ENCODE measurements around the gene LRRC36.

LRRC36 gene

GRCh38 chr16:67305216-67306071, 21.2 kb upstream of the LRRC36 start:
- Histone ChIP-seq H4K20me1 (ENCODE audit: low read depth, low read length) (no peaks in the 10 kb centered on the region), H3K9me3 (ENCODE audit: insufficient read depth, low read length) (no peaks in the 10 kb centered on the region), H3K27me3 (ENCODE audit: low read length) (no peaks in the 10 kb centered on the region), H3K79me2 (ENCODE audit: insufficient read depth, low read length) (no peaks in the 10 kb centered on the region), H3K4me2 (ENCODE audit: low read depth, low read length, poor library complexity, severe bottlenecking) (no peak overlapping the region), H3K9ac (ENCODE audit: low read length) (no peak overlapping the region), H2AFZ (ENCODE audit: low read depth, low read length, severe bottlenecking) (no peak overlapping the region), H3K27ac (ENCODE audit: low read depth, low read length) (no peak overlapping the region), H3K36me3 (ENCODE audit: low read length) (no peaks in the 10 kb centered on the region), H3K4me3 (ENCODE audit: insufficient read depth, low read length, poor library complexity, severe bottlenecking) (no peak overlapping the region), H3K9me2 (replicated peaks; ENCODE audit: insufficient read depth, low read length) (no peaks in the 10 kb centered on the region), H3F3A (ENCODE audit: insufficient read depth) (no peaks in the 10 kb centered on the region)
- TF ChIP-seq EZH2phosphoT487 (conservative IDR thresholded peaks at IDR 0.05; ENCODE audit: low read length), result no peak
- TF ChIP-seq CTCF (IDR thresholded peaks at IDR 0.05; ENCODE audit: insufficient read depth, low read length, poor library complexity, severe bottlenecking), result no peak

DNA sequence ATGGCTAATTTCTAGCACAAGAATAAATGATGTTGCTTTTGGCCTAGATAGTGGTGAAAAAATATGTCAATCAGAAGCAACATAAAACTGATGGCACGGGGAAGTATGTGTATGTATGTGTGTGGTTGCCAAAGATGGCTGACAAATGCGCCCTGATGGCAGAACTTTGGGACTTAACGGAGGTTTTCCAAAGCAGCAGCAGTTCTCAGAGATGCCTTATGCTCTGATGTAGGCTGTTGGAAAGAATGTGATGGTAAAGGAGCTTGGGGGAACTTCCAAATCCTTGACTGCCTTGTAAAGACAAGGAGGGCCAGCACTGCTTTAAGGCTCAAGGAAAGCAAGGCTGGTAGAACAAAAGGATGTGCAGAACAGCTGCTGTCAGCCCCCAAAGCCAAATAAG, 16.1 kb upstream of the LRRC36 start:
- Histone ChIP-seq H3K36me3 (ENCODE audit: low read length) (no peaks in the 10 kb centered on the region), H3K9me2 (replicated peaks; ENCODE audit: insufficient read depth, low read length) (no peaks in the 10 kb centered on the region), H3K79me2 (ENCODE audit: insufficient read depth, low read length) (no peaks in the 10 kb centered on the region), H3K27ac (ENCODE audit: low read depth, low read length) (no peak overlapping the region), H4K20me1 (ENCODE audit: low read depth, low read length) (no peaks in the 10 kb centered on the region), H3K27me3 (ENCODE audit: low read length) (no peaks in the 10 kb centered on the region), H3K9ac (ENCODE audit: low read length) (no peak overlapping the region), H3F3A (ENCODE audit: insufficient read depth) (no peaks in the 10 kb centered on the region), H2AFZ (ENCODE audit: low read depth, low read length, severe bottlenecking) (no peak overlapping the region), H3K9me3 (ENCODE audit: insufficient read depth, low read length) (no peaks in the 10 kb centered on the region), H3K4me2 (ENCODE audit: low read depth, low read length, poor library complexity, severe bottlenecking) (no peak overlapping the region), H3K4me3 (ENCODE audit: insufficient read depth, low read length, poor library complexity, severe bottlenecking) (no peak overlapping the region)
- no peak for TF ChIP-seq CTCF (IDR thresholded peaks at IDR 0.05; ENCODE audit: insufficient read depth, low read length, poor library complexity, severe bottlenecking)
- TF ChIP-seq EZH2phosphoT487 (conservative IDR thresholded peaks at IDR 0.05; ENCODE audit: low read length), result no peak

- H3K9me2 ChIP-seq (replicated peaks; ENCODE audit: insufficient read depth, low read length), result no peaks in the 10 kb centered on the region
- no peak overlapping the region for H3K9ac ChIP-seq (ENCODE audit: low read length)
- H3K27me3 ChIP-seq (ENCODE audit: low read length), result no peaks in the 10 kb centered on the region
- H4K20me1 ChIP-seq (ENCODE audit: low read depth, low read length), result no peaks in the 10 kb centered on the region
- H3K79me2 ChIP-seq (ENCODE audit: insufficient read depth, low read length), result no peaks in the 10 kb centered on the region
- no peak overlapping the region for H3K4me3 ChIP-seq (ENCODE audit: insufficient read depth, low read length, poor library complexity, severe bottlenecking)
- H3K9me3 ChIP-seq (ENCODE audit: insufficient read depth, low read length), result no peaks in the 10 kb centered on the region
- H3F3A ChIP-seq (ENCODE audit: insufficient read depth), result no peaks in the 10 kb centered on the region
- H3K36me3 ChIP-seq (ENCODE audit: low read length), result no peaks in the 10 kb centered on the region
- H2AFZ ChIP-seq (ENCODE audit: low read depth, low read length, severe bottlenecking), result no peak overlapping the region
- H3K27ac ChIP-seq (ENCODE audit: low read depth, low read length), result no peak overlapping the region
- no peak for TF ChIP-seq EZH2phosphoT487 (conservative IDR thresholded peaks at IDR 0.05; ENCODE audit: low read length)
- TF ChIP-seq CTCF (IDR thresholded peaks at IDR 0.05; ENCODE audit: insufficient read depth, low read length, poor library complexity, severe bottlenecking), result no peak
- H3K4me2 ChIP-seq (ENCODE audit: low read depth, low read length, poor library complexity, severe bottlenecking), result no peak overlapping the region
Measured at GRCh38 chr16:67311607-67312488, 14.8 kb upstream of the LRRC36 start.

All from SU-DHL-6 (cell line).